T-cell (primary cell): ENCODE measurements around the gene SPAG17. TPM values are rescaled to one million over a fixed set of nuclear protein-coding genes. Genes with fewer than 3 reads are reported as not detected.

Source experiments
- ATAC-seq, 4 experiments: fragments of 200-7000 bp in 3 of 4; fragments of 150-1000 bp in 1 of 4; cut with Tn5 transposase; replicated peaks in 1 of 4; 1 replicate in 3 of 4; 2 replicates in 1 of 4; pipeline ENCODE4 v1.10.0; 2021; ENCODE audit warnings: moderate library complexity in 3 of 4, mild to moderate bottlenecking in 2 of 4, moderate number of reproducible peaks in 1 of 4
- CTCF ChIA-PET, 2 donors: fragments of 300-600 bp; sonication (Branson Sonifier 250); formaldehyde crosslinking; loops; one replicate each; lab custom pipeline; 2022; ENCODE audit warnings: antibody characterized with exemption in 2 of 2; lab: Charles Lee
- POLR2A ChIA-PET, 2 donors: fragments of 300-600 bp; sonication (Branson Sonifier 250); formaldehyde crosslinking; loops; one replicate each; lab custom pipeline; 2022; ENCODE audit warnings: antibody characterized with exemption in 2 of 2; lab: Charles Lee
- DNase-seq, 35 experiments: peaks; one replicate each; pipeline versions ENCODE4 v3.0.0 to v3.0.0-alpha.2; 2013 to 2023
- H3K27ac ChIP-seq: one replicate; pipeline ENCODE4 v1.5.1; 2013; ENCODE audit warnings: low read length
- H3K27me3 ChIP-seq, 2 experiments: replicated peaks in 1 of 2; 1 replicate in 1 of 2; 2 replicates in 1 of 2; pipeline versions ENCODE4 v1.6.1 to v1.7.0; 2013; ENCODE audit warnings: low read length in 1 of 2, mixed read lengths in 1 of 2; ENCODE audit not compliant: control insufficient read depth in 2 of 2, insufficient read depth in 2 of 2; ENCODE audit errors: extremely low read depth in 1 of 2
- H3K36me3 ChIP-seq, 2 donors: 1 replicate in 1 of 2; 2 replicates in 1 of 2; pipeline versions ENCODE4 v1.6.1 to v1.7.0; 2013; ENCODE audit warnings: low read length in 1 of 2; ENCODE audit not compliant: control insufficient read depth in 2 of 2, insufficient read depth in 1 of 2; ENCODE audit errors: extremely low read depth in 1 of 2
- H3K4me1 ChIP-seq, 2 experiments: 1 replicate in 1 of 2; 2 replicates in 1 of 2; pipeline versions ENCODE4 v1.6.1 to v1.7.0; 2013; ENCODE audit warnings: low read length in 2 of 2, mixed read lengths in 1 of 2; ENCODE audit not compliant: insufficient read depth in 2 of 2, control insufficient read depth in 1 of 2; ENCODE audit errors: extremely low read depth in 1 of 2
- H3K4me3 ChIP-seq, 2 donors: 1 replicate in 1 of 2; 2 replicates in 1 of 2; pipeline versions ENCODE4 v1.5.1 to v1.7.0; 2013; ENCODE audit warnings: mild to moderate bottlenecking in 2 of 2, low read length in 1 of 2, moderate library complexity in 1 of 2; ENCODE audit not compliant: control insufficient read depth in 1 of 2; ENCODE audit errors: extremely low read depth in 1 of 2
- H3K9me3 ChIP-seq: 2 replicates; pipeline ENCODE4 v1.7.0; 2013
- H3K27ac Mint-ChIP-seq, 2 donors: one replicate each; pipeline ENCODE4 v1.8.0; 2020 to 2021; ENCODE audit warnings: mild to moderate bottlenecking in 2 of 2, mixed read lengths in 2 of 2
- H3K27me3 Mint-ChIP-seq, 2 donors: one replicate each; pipeline ENCODE4 v1.8.0; 2021 to 2022; ENCODE audit warnings: mixed read lengths in 2 of 2
- H3K36me3 Mint-ChIP-seq: one replicate; pipeline ENCODE4 v1.8.0; 2021; ENCODE audit warnings: mixed read lengths
- H3K4me1 Mint-ChIP-seq, 3 donors: one replicate each; pipeline ENCODE4 v1.8.0; 2020 to 2022; ENCODE audit warnings: mixed read lengths in 3 of 3, mild to moderate bottlenecking in 1 of 3
- H3K4me3 Mint-ChIP-seq, 3 donors: one replicate each; pipeline ENCODE4 v1.8.0; 2020 to 2022; ENCODE audit warnings: mild to moderate bottlenecking in 3 of 3, mixed read lengths in 3 of 3, moderate library complexity in 3 of 3
- H3K9me3 Mint-ChIP-seq, 3 donors: one replicate each; pipeline ENCODE4 v1.8.0; 2020 to 2022; ENCODE audit warnings: mixed read lengths in 3 of 3
- WGBS: methylation state at CpG from one replicate; pipeline ENCODE4 v1.1.5; 2013; ENCODE audit warnings: missing lambda C conversion rate; ENCODE audit not compliant: insufficient coverage; 5-methylcytosine and 5-hydroxymethylcytosine counted together
- total RNA-seq, 35 experiments: library from RNA in 6 of 35; stranded (reverse) in 6 of 35; fragments of 120-200 nt in 1 of 35; gene quantifications; one replicate each; pipeline versions ENCODE4 v1.2.1 to v1.2.4 and lab custom pipeline; 2013 to 2026

Gene SPAG17
- total RNA-seq, 5 donors from 2014 or later (not counting 1 experiment from before 2014, with no cell fraction given): not detected

DNA sequence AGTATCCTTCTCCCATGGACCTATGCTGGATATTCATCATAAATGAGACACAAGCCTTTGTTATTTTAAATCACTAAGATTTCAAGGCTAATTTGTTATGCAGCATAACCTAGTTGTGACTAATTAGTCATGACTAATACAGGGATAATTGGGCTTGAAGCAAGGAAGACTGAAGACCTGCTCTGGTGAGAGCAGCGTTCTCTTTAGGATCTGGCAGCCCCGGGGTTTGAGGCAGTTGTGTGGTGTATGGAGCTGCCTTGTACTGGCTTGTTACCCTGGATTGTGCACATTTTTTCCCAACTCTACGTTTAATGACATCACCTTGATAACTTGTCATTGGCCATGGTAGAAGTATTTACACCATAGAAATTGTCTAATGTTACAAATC is 25.7 kb upstream of the SPAG17 start:
- Mint-ChIP-seq H3K4me3 (no peak overlapping the region), H3K27me3 (no peaks in the 10 kb centered on the region), H3K27ac (no peak overlapping the region), H3K9me3 (peaks cover 4 to 7% (median 4%) of the 10 kb centered on the region in 3 donors), H3K36me3 (no peaks in the 10 kb centered on the region), H3K4me1 (no peaks in the 10 kb centered on the region)
- Histone ChIP-seq H3K27me3 (no peaks in the 10 kb centered on the region), H3K4me1 (no peaks in the 10 kb centered on the region), H3K36me3 (no peaks in the 10 kb centered on the region), H3K4me3 (no peak overlapping the region), H3K9me3 (no peaks in the 10 kb centered on the region), H3K27ac (no peak overlapping the region)
- POLR2A ChIA-PET: no interaction called here
- DNase-seq: no peak
- WGBS: 73% methylated on average over 2 of the region's 3 CpGs
- CTCF ChIA-PET: no interaction called here
- no peak for ATAC-seq

DNA sequence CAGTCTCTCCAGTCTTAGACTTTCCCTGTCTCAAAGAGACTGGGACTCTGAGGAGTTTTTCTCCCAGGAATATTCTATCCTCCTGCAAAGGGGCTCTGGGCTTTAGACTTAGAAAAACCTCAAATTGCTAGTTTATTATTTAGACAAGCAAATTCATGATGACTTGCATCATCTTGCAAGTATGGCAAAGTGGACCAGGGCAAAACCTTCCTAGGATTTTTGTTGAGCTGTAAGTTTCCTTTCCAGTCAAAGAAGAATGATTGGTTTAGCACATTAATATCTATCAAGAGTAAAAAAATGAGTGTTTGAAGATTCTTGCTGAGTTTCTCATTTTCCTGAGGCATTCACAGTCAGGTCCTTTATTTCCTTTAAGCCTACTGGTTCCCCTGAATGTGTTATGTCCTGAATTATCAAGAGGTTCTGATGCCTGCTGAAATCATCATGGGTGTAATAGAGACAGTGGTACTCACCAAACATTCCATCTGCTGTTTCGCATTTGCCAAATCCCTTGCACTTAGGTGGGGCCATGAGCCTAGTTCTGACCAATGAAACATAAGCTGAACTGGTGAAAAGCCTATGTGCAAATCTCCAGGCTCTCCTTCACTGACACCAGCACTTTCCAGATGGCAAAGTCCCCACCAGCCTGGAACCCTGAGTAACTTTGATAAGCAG is 25.2 kb upstream of the SPAG17 start:
- Mint-ChIP-seq H3K27ac (no peak overlapping the region), H3K36me3 (no peaks in the 10 kb centered on the region), H3K4me1 (no peaks in the 10 kb centered on the region), H3K4me3 (no peak overlapping the region), H3K9me3 (peaks cover 4 to 7% (median 4%) of the 10 kb centered on the region in 3 donors), H3K27me3 (no peaks in the 10 kb centered on the region)
- DNase-seq (no peak), ATAC-seq (no peak)
- Histone ChIP-seq H3K9me3 (no peaks in the 10 kb centered on the region), H3K36me3 (no peaks in the 10 kb centered on the region), H3K27me3 (no peaks in the 10 kb centered on the region), H3K27ac (no peak overlapping the region), H3K4me1 (no peaks in the 10 kb centered on the region), H3K4me3 (no peak overlapping the region)
- ChIA-PET CTCF (no interaction called here), POLR2A (no interaction called here)
- WGBS: 100% methylated on average over 1 of the region's 1 CpG

DNA sequence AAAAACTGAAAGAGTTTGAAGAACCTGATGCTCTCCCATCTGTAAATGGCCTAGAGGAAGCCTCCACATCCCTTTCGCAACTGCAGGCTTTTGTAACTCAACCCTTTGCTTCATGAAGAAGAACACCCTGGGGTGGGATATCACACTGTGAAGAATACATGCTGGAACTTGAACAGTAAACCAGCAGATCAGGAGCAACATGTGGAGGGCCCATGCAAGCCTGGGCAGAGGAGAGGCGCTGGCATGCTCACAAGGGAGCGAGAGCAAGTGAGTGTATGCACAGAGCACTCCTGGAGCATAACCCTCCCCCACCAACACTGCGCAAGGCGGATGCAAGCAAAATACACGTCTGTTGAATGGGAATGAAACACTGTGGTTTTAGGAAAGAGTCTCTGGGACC is 24.6 kb upstream of the SPAG17 start:
- ATAC-seq: no peak
- Histone ChIP-seq H3K4me3 (no peak overlapping the region), H3K36me3 (no peaks in the 10 kb centered on the region), H3K9me3 (no peaks in the 10 kb centered on the region), H3K4me1 (no peaks in the 10 kb centered on the region), H3K27me3 (no peaks in the 10 kb centered on the region), H3K27ac (no peak overlapping the region)
- DNase-seq: no peak
- no peaks in the 10 kb centered on the region for H3K27me3 Mint-ChIP-seq
- H3K4me3 Mint-ChIP-seq: no peak overlapping the region
- peaks cover 4 to 7% (median 4%) of the 10 kb centered on the region in 3 donors for H3K9me3 Mint-ChIP-seq
- H3K4me1 Mint-ChIP-seq: no peaks in the 10 kb centered on the region
- H3K27ac Mint-ChIP-seq: no peak overlapping the region
- no peaks in the 10 kb centered on the region for H3K36me3 Mint-ChIP-seq
- ChIA-PET CTCF (no interaction called here), POLR2A (no interaction called here)
- no CpG with 5 or more reads among the region's 6 CpGs for WGBS

DNA sequence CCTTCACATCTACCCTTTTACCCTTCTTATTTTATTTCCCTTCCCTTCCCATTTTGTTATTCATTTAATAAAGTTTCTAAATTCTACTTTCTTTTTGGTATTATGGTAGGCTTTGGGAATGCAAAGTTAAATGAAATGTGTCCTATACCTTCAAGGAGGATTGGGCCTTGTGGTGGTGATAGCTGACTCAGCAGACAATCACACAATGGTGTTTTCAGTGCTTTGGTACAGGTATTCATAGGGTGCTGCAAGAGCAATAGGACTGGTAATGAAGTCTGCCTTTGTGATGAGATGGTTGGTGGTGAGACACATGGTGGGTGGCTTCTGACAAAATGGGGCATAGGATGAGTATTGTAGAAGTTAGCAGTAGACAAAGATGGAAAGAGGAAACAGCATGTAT is 21.9 kb upstream of the SPAG17 start:
- Histone ChIP-seq H3K27me3 (no peaks in the 10 kb centered on the region), H3K36me3 (no peaks in the 10 kb centered on the region), H3K4me3 (no peak overlapping the region), H3K27ac (no peak overlapping the region), H3K9me3 (no peaks in the 10 kb centered on the region), H3K4me1 (no peaks in the 10 kb centered on the region)
- Mint-ChIP-seq H3K27me3 (no peaks in the 10 kb centered on the region), H3K27ac (no peak overlapping the region), H3K9me3 (peaks cover 4 to 15% (median 7%) of the 10 kb centered on the region in 3 donors), H3K36me3 (no peaks in the 10 kb centered on the region), H3K4me1 (no peaks in the 10 kb centered on the region), H3K4me3 (no peak overlapping the region)
- POLR2A ChIA-PET: no interaction called here
- CTCF ChIA-PET: no interaction called here
- DNase-seq (no peak), ATAC-seq (no peak)

DNA sequence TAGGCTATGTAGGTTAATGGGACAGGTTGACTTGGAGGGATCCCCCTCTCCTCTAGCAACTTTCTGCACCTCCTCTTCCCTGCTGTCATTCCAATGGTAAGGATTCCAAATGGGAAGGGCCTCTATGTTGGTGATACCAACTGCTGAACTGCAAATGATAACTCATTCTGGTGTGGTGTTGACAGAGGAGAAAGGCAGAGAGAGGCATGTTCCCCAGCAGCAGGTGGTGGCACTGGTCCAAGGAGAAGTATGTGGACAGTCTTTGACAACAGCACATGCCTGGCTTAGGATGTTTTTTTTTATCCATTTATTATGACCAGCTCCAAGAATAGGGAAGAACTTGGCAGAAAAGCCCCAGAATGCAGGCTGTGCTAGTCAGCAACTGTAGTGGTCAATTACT is 19.6 kb upstream of the SPAG17 start:
- no peak overlapping the region for H3K4me3 ChIP-seq
- no peak overlapping the region for H3K4me3 Mint-ChIP-seq
- no peaks in the 10 kb centered on the region for H3K27me3 Mint-ChIP-seq
- H3K27me3 ChIP-seq: no peaks in the 10 kb centered on the region
- no peaks in the 10 kb centered on the region for H3K4me1 Mint-ChIP-seq
- ChIA-PET CTCF (no interaction called here), POLR2A (no interaction called here)
- H3K27ac Mint-ChIP-seq: no peak overlapping the region
- no peak for DNase-seq
- no peak overlapping the region for H3K27ac ChIP-seq
- peaks cover 4 to 15% (median 7%) of the 10 kb centered on the region in 3 donors for H3K9me3 Mint-ChIP-seq
- H3K36me3 ChIP-seq: no peaks in the 10 kb centered on the region
- no peaks in the 10 kb centered on the region for H3K9me3 ChIP-seq
- no peaks in the 10 kb centered on the region for H3K4me1 ChIP-seq
- H3K36me3 Mint-ChIP-seq: no peaks in the 10 kb centered on the region
- ATAC-seq: no peak

DNA sequence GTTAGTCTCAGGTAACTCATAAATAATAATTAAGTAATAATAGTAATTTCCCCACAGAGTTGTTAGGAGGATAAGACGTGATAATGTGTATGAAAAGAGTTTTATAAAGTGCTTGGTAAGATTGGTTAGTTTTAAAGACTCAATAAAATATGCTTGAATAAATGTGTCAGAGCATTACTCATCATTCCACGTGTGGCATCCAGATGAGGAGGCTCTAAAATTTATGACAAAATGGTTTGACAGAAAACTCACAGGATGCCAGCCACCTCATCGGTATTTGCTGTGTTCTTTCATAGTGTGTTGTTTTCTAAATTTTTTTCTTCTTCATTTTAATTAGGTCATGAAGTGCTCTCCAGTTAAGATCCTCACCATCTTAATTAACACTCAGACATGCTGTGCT is 19.1 kb upstream of the SPAG17 start:
- H3K27me3 ChIP-seq: no peaks in the 10 kb centered on the region
- no peak overlapping the region for H3K4me3 Mint-ChIP-seq
- no peaks in the 10 kb centered on the region for H3K4me1 Mint-ChIP-seq
- no peak overlapping the region for H3K27ac Mint-ChIP-seq
- no peak for DNase-seq
- H3K4me3 ChIP-seq: no peak overlapping the region
- ChIA-PET POLR2A (no interaction called here), CTCF (no interaction called here)
- no peak overlapping the region for H3K27ac ChIP-seq
- no peaks in the 10 kb centered on the region for H3K36me3 Mint-ChIP-seq
- ATAC-seq: no peak
- no CpG with 5 or more reads among the region's 3 CpGs for WGBS
- H3K4me1 ChIP-seq: no peaks in the 10 kb centered on the region
- H3K9me3 Mint-ChIP-seq: peaks cover 4 to 15% (median 7%) of the 10 kb centered on the region in 3 donors
- no peaks in the 10 kb centered on the region for H3K9me3 ChIP-seq
- no peaks in the 10 kb centered on the region for H3K36me3 ChIP-seq
- H3K27me3 Mint-ChIP-seq: no peaks in the 10 kb centered on the region

DNA sequence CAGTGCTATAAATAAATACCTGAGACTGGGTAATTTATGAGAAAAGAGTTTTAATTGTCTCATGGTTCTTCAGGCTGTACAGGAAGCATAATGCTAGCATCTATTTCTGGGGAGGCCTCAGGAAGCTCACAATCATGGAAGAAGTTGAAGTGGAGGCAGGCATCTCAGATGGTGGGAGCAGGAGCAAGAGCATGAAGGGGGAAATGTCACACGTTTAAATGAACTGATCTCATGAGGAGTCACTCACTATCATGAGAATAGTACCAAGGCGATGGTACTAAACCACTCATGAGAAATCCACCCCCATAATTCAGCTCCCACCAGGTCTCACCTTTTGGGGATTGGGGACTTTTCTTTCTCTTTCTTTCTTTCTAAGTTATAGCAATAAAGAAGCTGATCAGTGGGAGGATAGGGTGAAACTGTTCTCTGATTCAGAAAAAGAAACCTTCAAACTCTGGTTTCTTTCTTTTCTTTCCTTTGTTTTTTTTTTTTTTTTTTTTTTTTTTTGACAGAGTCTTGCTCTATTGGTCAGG is 17.1 kb upstream of the SPAG17 start:
- peaks cover 0 to 14% (median 2%) of the 10 kb centered on the region in 3 donors for H3K9me3 Mint-ChIP-seq
- no peak overlapping the region for H3K27ac Mint-ChIP-seq
- no peaks in the 10 kb centered on the region for H3K4me1 Mint-ChIP-seq
- ChIA-PET POLR2A (no interaction called here), CTCF (no interaction called here)
- H3K36me3 ChIP-seq: no peaks in the 10 kb centered on the region
- H3K27me3 Mint-ChIP-seq: peaks cover 0 to 1% of the 10 kb centered on the region in 2 donors
- no peak for ATAC-seq
- no peak overlapping the region for H3K4me3 ChIP-seq
- no peaks in the 10 kb centered on the region for H3K27me3 ChIP-seq
- no peaks in the 10 kb centered on the region for H3K9me3 ChIP-seq
- H3K4me1 ChIP-seq: no peaks in the 10 kb centered on the region
- no peak for DNase-seq
- H3K27ac ChIP-seq: no peak overlapping the region
- no peak overlapping the region for H3K4me3 Mint-ChIP-seq
- no peaks in the 10 kb centered on the region for H3K36me3 Mint-ChIP-seq
- no CpG with 5 or more reads among the region's 2 CpGs for WGBS
